ENCODE measurements around the gene RNF20. TPM values are rescaled to one million over a fixed set of nuclear protein-coding genes. Genes with fewer than 3 reads are reported as not detected.
"Not testable (repeated sequence)": the region's sequence is repeated elsewhere in the genome, so short reads cannot be mapped to it uniquely, and the experiment has no call there.

Gene RNF20
- total RNA-seq, 1 donor from 2014 or later, result 34.2 TPM

GRCh38 chr9:101530076-101530711 is 3.5 kb upstream of the RNF20 start:
- no peak for DNase-seq (ENCODE audit: low spot score)

- no peak for DNase-seq (ENCODE audit: low spot score)
Observed at GRCh38 chr9:101536351-101536750, 2.7 kb downstream of the RNF20 start.

- no peak for DNase-seq (ENCODE audit: low spot score)
Observed at GRCh38 chr9:101536938-101537337, 3.3 kb downstream of the RNF20 start.

- no peak for DNase-seq (ENCODE audit: low spot score)
Observed at GRCh38 chr9:101540069-101540468, 6.4 kb downstream of the RNF20 start.

- DNase-seq (ENCODE audit: low spot score), result no peak
Observed at GRCh38 chr9:101543098-101543735, 9.6 kb downstream of the RNF20 start.

- DNase-seq (ENCODE audit: low spot score), result not testable (repeated sequence)
Observed at GRCh38 chr9:101549472-101550098, 15.9 kb downstream of the RNF20 start.

- no peak for DNase-seq (ENCODE audit: low spot score)
Observed at GRCh38 chr9:101561740-101562139, 28.1 kb downstream of the RNF20 start.

- no peak for DNase-seq (ENCODE audit: low spot score)
Observed at GRCh38 chr9:101562966-101563365, 29.3 kb downstream of the RNF20 start.

- no peak for DNase-seq (ENCODE audit: low spot score)
Observed at GRCh38 chr9:101564252-101564651, 30.6 kb downstream of the RNF20 start.

GRCh38 chr9:101566904-101567724 is 33.5 kb downstream of the RNF20 start:
- no peak for DNase-seq (ENCODE audit: low spot score)

GRCh38 chr9:101567725-101568350 is 34.2 kb downstream of the RNF20 start:
- DNase-seq (ENCODE audit: low spot score), result no peak

GRCh38 chr9:101569741-101570501 is 36.3 kb downstream of the RNF20 start:
- no peak for DNase-seq (ENCODE audit: low spot score)

- DNase-seq (ENCODE audit: low spot score), result no peak
Observed at GRCh38 chr9:101571114-101571513, 37.5 kb downstream of the RNF20 start.

- no peak for DNase-seq (ENCODE audit: low spot score)
Observed at GRCh38 chr9:101572316-101572715, 38.7 kb downstream of the RNF20 start.

GRCh38 chr9:101574731-101575333 is 41.2 kb downstream of the RNF20 start:
- no peak for DNase-seq (ENCODE audit: low spot score)

- DNase-seq (ENCODE audit: low spot score), result no peak
Observed at GRCh38 chr9:101578378-101578777, 44.7 kb downstream of the RNF20 start.

- no peak for DNase-seq (ENCODE audit: low spot score)
Observed at GRCh38 chr9:101579711-101580545, 46.3 kb downstream of the RNF20 start.

- no peak for DNase-seq (ENCODE audit: low spot score)
Observed at GRCh38 chr9:101582553-101582952, 48.9 kb downstream of the RNF20 start.

- DNase-seq (ENCODE audit: low spot score), result no peak
Observed at GRCh38 chr9:101585740-101586139, 52.1 kb downstream of the RNF20 start.
